ENCODE measurements around the gene ME2.
"Not testable (repeated sequence)": the region's sequence is repeated elsewhere in the genome, so short reads cannot be mapped to it uniquely, and the experiment has no call there.

ME2 gene

DNA sequence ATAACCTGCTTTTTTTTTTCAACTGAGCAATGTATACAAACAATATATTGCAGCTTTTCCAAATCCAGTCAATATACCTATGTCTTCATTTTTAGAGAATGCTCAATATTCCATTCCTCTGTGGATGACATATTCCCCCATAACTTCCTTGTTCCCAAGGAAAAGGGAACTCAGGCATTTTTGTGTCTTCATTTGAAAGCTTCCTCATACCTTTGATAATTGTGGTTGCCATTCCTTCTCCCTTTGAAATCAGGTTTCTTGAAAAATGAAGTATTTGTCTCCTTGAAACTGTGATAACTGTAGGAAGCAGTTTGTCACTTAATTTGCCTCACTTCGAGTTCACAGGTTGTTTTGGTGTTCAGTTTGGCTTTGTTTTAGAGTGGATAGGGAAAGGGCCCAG is 102.5 kb downstream of the ME2 start:
- DNase-seq, result no peak

DNA sequence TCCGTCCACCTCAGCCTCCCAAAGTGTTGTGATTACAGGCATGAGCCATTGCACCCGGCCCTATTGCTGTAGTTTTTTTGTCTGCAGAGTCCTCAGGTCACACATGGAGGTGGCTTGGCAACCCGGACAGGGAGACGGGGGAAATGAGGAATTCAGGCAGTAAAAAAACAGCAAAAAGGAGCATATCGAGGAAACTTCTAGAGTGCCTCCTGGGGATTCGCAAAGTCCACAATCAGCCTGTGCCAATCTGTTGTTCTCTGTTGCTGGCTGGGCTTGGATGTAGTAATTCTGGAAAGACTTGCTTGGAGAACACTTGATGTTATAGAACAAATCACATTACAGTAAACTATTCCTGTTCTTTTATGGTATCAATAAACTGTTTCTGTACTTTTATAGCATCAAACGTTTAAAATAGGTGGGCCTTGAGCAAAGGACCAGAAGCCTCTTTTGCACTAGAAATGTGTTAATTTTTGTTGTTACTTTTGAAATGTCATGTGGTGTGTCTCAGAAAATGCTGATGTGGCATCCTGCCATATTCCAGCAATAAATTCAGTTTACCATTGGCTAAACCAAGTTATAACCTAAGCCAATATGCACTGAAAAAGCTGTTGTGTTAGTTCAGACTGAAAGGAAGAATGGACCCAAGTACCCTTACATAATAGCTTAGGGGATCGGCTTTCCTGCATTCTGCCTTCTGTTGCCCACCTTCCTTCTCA is 103.3 kb downstream of the ME2 start:
- no peak for DNase-seq

DNA sequence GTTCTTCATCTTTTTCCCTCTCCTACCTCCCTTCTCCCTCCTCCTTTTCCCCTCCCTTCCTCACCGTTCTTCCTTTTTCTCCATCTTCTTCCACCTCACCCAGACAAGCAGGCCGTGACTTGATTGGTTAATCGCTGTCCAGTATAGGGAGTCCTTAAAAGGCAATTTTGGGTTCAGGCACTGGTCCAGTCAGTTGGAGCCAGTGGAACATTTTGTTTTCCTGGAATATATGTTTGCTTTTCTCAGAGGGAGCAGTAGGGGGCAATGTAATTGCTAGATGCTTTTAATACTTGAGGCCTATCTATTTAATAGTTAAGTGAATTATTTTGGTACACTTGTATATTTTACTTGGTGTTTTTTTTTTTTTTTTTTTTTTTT is 103.9 kb downstream of the ME2 start:
- no peak for DNase-seq

DNA sequence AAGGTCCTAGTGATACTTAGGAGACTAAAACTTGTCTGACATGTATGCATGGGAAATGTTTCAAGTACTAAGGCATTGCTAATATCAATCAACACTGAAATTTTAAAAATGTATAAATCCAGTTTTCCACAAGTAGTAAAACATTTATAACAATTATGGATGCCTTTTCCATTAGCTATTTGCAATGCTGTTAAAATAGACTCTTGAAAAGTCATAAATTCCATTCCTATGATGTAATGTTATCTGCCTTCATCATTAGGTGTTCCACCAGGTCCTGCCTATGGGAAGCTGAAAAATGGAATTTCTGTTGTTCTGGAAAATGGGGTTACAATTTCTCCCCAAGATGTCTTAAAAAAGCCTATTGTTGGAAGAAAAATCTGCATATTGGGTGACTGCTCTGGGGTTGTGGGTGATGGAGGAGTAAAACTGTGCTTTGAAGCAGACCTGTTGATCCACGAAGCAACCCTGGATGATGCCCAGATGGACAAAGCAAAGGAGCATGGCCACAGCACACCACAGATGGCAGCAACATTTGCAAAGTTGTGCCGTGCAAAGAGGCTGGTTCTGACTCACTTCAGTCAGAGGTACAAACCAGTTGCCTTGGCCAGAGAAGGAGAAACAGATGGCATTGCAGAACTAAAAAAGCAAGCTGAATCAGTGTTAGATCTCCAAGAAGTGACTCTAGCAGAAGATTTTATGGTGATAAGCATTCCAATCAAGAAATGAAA is 107.6 kb downstream of the ME2 start:
- DNase-seq, result no peak

DNA sequence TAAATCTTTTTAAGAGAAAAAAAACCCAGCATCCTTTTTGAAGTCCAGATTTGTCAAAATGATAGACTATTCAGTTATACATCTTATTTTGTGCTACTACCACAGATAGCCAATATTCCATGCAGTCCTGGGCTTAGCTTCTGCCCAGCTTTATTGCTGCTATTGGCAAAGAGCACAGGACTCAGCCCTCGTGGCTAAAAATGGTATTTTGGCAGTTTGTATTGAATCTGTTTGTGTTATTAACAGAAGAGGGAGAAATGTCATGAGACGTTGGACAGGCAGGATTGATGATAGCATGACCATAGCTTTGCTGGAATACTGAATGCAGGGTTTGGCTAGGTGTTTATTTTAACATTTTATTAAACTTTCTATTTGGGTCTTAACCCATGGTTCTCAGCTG is 108.3 kb downstream of the ME2 start:
- no peak for DNase-seq

DNA sequence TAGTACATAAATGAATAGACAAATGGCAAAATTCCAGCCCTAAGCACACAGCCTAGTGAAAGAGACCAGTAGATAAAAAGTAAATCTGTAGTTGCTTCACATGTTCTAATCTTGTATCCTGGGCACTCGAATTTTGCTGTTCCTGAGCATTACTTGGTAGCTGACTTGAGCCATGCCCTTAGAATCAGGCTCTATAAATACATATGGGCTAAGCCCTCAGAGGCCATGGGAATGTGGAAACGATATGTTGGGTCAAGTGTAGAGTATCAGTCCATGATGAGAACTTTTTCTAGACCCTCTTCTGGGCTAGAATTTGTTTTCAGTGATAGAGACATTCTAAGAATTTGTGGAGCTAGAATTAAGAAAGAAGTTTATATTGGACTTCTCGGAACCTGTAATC is 110.8 kb downstream of the ME2 start:
- no peak for DNase-seq

DNA sequence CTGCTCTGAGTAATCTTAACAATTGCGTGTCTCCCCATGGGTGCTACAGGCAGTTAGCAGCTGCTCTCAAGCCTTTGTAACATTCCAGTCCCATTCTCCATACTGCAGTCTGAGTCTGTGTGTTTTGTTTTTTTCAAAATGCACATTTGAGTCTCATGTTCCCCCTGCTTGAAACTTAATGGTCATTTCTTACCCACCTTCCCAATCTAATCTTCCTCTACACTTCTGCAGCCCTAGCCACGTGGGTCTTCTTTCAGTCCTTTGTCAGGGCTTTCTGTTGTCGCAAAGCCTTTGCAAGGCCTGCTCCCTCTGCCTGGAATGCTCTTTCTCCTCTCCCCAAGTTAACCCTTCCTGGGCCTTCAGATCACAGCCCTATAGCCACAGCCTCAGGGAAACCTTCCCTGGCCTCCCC is 113.4 kb downstream of the ME2 start:
- no peak for DNase-seq

DNA sequence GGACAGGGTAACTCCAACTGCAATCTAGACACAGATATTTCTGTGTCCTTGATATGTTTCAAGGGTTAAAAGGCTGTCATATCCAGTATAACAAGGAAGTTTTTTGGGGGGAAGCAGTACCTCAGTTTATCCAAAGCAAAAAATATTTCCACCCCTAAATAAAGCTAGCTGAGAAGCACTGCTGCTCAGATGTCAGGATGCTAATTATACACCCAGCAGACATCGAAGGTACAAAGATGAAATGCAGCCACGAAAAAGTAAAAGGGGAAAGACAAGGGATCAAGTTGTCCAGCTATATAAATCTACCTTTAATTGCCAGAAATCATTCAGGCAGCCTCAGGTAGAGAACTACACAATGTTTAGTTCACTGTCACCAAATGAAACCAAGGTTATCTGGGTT is 115.1 kb downstream of the ME2 start:
- DNase-seq, result no peak

DNA sequence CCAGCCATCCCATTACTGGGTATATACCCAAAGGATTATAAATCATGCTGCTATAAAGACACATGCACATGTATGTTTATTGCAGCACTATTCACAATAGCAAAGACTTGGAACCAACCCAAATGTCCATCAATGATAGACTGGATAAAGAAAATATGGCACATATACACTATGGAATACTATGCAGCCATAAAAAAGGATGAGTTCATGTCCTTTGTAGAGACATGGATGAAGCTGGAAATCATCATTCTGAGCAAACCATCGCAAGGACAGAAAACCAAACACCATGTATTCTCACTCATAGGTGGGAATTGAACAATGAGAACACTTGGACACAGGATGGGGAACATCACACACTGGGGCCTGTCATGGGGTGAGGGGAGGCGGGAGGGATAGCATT is 124.3 kb downstream of the ME2 start:
- DNase-seq, result not testable (repeated sequence)

Measured in CD4-positive, alpha-beta T cell treated with Interleukin-10 for 1 hour (primary cell).